ENCODE measurements around the gene SYT10. TPM values are rescaled to one million over a fixed set of nuclear protein-coding genes. Genes with fewer than 3 reads are reported as not detected.
"Not testable (repeated sequence)": the region's sequence is repeated elsewhere in the genome, so short reads cannot be mapped to it uniquely, and the experiment has no call there.

SYT10 gene
- total RNA-seq, 1 donor from 2014 or later = 1.5 TPM

DNA sequence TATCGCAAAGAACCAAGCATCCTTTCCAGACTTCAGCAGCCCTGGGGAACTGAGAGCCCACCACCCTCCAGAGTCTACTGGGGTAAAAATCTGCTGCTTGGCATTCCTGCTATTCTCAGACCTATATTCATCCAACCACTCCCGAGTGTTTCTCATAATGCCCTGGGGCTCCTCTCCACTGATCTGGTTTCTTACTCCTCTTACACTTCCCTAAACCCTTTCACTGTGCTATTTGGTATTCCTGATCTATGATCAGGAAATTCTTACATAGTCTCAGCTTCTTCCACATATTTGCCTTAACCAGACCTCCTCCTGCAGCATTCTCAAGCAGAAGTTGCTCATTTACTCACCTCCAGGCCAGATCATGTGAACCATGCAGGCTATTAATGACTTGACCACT is 82.4 kb downstream of the SYT10 start:
- Mint-ChIP-seq H3K27ac (no peak overlapping the region), H3K36me3 (no peaks in the 10 kb centered on the region), H3K27me3 (no peaks in the 10 kb centered on the region), H3K4me1 (ENCODE audit: unreplicated experiment) (no peaks in the 10 kb centered on the region), H3K4me3 (no peak overlapping the region), H3K9me3 (no peaks in the 10 kb centered on the region)
- no peak for DNase-seq (ENCODE audit: extremely low spot score, unreplicated experiment)
- TF ChIP-seq, protein P1, sequence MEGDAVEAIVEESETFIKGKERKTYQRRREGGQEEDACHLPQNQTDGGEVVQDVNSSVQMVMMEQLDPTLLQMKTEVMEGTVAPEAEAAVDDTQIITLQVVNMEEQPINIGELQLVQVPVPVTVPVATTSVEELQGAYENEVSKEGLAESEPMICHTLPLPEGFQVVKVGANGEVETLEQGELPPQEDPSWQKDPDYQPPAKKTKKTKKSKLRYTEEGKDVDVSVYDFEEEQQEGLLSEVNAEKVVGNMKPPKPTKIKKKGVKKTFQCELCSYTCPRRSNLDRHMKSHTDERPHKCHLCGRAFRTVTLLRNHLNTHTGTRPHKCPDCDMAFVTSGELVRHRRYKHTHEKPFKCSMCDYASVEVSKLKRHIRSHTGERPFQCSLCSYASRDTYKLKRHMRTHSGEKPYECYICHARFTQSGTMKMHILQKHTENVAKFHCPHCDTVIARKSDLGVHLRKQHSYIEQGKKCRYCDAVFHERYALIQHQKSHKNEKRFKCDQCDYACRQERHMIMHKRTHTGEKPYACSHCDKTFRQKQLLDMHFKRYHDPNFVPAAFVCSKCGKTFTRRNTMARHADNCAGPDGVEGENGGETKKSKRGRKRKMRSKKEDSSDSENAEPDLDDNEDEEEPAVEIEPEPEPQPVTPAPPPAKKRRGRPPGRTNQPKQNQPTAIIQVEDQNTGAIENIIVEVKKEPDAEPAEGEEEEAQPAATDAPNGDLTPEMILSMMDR (conservative IDR thresholded peaks at IDR 0.05) = no peak

DNA sequence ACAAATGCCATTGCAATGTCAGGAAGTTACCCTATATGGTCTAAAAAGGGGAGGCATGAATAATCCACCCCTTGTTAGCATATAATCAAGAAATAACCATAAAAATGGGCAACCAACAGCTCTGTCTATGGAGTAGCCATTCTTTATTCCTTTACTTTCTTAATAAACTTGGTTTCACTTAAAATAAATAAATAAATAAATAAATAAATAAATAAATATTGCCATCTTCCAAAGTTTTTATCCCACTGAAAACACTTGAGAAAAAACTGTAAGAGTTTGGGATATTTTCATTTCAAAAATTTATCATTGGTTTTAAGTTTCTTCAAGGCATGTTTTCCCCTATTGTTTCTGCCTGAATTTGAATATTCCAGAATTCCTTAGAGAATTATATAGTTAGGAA is 89.8 kb downstream of the SYT10 start:
- no peak overlapping the region for H3K27ac Mint-ChIP-seq
- DNase-seq (ENCODE audit: extremely low spot score, unreplicated experiment) = no peak
- H3K9me3 Mint-ChIP-seq = no peaks in the 10 kb centered on the region
- TF ChIP-seq, protein P1 (conservative IDR thresholded peaks at IDR 0.05) = no peak
- no peak overlapping the region for H3K4me3 Mint-ChIP-seq
- no peaks in the 10 kb centered on the region for H3K27me3 Mint-ChIP-seq
- H3K4me1 Mint-ChIP-seq (ENCODE audit: unreplicated experiment) = no peaks in the 10 kb centered on the region
- H3K36me3 Mint-ChIP-seq = peaks cover 3% of the 10 kb centered on the region

DNA sequence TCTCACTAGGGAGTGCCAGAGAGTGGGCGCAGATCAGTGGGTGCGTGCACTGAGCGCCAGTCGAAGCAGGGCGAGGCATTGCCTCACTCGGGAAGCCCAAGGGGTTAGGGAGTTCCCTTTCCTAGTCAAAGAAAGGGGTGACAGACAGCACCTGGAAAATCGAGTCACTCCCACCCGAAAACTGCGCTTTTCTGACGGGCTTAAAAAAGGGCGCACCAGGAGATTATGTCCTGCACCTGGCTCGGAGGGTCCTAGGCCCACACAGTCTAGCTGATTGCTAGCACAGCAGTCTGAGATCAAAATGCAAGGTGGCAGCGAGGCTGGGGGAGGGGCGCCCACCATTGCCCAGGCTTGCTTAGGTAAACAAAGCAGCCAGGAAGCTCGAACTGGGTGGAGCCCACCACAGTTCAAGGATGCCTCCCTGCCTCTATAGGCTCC is 107.6 kb downstream of the SYT10 start:
- H3K36me3 Mint-ChIP-seq; H3K27me3 Mint-ChIP-seq; H3K4me1 Mint-ChIP-seq (ENCODE audit: unreplicated experiment); H3K27ac Mint-ChIP-seq; H3K9me3 Mint-ChIP-seq; H3K4me3 Mint-ChIP-seq; DNase-seq (ENCODE audit: extremely low spot score, unreplicated experiment): not testable (repeated sequence)

DNA sequence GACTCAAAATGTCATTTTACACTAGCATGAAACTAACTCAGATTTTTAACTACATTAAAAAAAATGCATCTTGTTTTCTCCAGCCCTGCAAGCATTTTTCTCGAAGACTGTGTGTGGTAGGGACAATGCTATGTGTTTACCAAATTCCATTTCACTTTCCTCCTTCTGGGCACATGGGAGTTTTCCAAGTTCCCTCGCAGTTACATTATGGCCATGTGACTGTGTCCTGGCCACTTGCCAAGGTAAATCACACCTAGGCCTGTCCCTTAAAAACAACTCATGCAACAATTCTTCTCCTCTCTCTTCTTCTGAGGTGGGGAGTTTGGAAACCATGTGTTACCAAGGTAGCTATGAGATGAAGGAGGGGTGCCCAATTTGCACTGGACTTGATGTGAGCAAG is 108.7 kb downstream of the SYT10 start:
- Mint-ChIP-seq H3K4me3 (no peak overlapping the region), H3K27ac (no peak overlapping the region)
- DNase-seq (ENCODE audit: extremely low spot score, unreplicated experiment) = no peak

More for the DNA sequence above, 108.7 kb downstream of the SYT10 start:
- Mint-ChIP-seq H3K9me3 (peaks cover 5% of the 10 kb centered on the region), H3K27me3 (no peaks in the 10 kb centered on the region), H3K36me3 (no peaks in the 10 kb centered on the region), H3K4me1 (ENCODE audit: unreplicated experiment) (no peaks in the 10 kb centered on the region)
- TF ChIP-seq, protein P1 (conservative IDR thresholded peaks at IDR 0.05) = no peak

Measured in type B pancreatic cell (in vitro differentiated cells).